NCI-H2196 treated with DMSO at 0.1 percent for 48 hours (cell line): ENCODE results near the gene MEGF9.

ENCODE experiments used
- DNase-seq: peaks from one replicate; lab custom pipeline; 2025; ENCODE audit not compliant: unreplicated experiment; lab: John Stamatoyannopoulos, UW

The MEGF9 gene

DNA sequence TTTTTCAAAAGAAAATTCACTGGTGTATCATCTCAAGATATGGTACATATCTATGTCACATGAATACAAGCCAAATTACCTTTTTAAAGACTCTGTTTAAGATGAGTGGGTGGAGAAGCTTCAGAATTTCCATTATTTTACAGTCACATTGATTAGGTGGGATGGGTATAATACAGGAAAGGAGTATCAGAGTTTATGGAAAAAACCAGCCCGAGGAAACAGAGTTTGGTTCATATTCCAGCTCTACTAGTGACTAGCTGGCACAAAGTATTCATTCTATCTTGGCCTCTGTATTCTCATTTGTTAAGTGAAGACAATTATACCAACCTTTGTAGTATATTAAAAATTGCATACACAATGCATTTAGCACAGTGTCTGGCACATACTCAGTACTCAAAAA is 87.8 kb downstream of the MEGF9 start:
- DNase-seq, result no peak

DNA sequence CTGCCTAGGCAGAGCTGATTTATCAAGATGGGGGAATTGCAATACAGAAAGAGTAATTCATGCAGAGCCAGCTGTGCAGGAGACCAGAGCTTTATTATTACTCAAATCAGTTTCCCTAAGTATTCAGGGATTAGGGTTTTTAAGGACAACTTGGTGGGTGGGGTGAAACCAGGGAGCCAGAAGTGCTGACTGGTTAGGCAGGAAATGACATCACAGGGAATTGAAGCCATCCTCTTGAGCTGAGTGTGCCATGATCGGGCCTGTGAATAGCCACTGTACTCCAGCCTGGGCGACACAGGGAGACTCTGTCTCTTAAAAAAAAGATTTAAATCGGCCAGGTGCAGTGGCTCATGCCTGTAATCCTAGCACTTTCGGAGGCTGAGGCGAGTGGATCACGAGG is 89.0 kb downstream of the MEGF9 start:
- DNase-seq, result no peak

DNA sequence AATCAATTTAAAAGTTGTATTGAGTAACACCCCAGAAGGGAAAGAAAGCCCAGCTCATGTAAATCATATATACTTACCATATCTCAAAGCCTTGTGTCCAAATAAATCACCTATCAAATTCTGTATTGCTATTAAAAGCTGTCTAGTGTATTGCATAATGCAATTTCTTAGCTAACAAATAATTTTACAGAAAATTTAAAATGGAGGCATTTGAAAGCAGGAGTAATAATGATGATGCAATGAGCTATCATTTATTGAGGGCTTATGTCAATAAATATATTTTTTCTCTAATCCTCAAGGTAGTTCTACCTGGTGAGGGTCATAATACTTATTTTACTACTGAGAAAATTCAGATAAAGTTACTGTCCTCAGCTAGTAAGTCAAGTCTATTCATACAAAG is 91.5 kb downstream of the MEGF9 start:
- no peak for DNase-seq

DNA sequence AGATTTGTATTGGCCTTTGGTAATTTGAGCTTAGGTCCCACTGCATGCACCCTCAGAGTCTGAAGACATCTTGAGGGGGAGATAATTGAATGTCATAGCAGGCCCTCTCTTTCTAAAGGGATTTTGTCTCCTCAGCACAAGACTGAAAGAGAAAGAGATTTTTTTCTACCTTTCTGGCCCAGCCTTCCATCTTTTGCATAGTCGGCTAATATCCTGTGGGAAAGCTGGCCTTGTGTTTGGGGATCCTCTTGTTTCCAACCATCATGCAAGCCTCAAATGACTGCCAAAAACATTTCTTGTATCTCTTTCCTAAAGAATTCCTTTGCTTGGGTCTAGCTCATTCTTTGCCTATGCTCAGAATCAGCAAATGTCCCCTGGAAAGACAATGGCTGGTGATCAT is 92.3 kb downstream of the MEGF9 start:
- DNase-seq, result no peak

DNA sequence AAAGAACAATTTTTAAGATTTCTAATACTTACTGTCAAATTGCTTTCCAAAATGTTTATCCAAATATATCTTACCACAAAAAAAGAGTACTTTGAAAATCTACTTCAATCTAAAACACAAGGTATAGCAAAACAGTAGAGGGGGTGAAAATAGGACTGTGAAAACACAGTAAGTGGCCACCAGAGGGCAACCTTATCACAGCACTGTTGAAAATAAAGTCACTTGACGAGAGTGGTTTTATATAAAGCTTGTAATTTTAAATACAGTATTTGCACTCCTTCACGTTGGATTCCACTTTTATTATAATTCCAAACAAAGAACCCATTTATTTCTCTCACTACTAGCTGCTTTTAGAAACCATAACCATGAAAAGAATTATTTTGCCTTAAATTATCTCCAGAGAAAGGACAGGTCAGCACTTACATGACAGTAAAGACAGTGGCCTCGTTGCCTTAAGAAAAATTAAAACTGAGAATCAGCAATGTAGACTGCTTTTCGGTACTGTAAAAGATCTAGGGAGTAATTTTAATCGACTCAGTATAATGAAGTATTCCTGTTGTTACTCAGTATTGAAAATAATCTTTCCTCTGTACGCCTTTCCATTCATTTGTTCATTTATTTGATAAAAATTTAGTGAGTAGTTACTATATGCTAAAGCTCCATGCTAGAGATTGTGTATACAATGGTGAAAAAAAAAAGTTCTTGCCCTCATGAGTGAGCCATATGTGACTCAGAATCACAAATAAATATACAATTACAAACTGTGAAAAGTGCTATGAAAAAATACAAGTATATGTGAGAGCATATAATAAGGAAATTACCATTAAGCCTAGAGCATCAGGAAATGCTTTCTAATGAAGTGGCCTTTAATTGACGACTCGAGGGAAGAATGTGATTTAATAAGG is 94.3 kb downstream of the MEGF9 start:
- DNase-seq, result peak; percentile 33

DNA sequence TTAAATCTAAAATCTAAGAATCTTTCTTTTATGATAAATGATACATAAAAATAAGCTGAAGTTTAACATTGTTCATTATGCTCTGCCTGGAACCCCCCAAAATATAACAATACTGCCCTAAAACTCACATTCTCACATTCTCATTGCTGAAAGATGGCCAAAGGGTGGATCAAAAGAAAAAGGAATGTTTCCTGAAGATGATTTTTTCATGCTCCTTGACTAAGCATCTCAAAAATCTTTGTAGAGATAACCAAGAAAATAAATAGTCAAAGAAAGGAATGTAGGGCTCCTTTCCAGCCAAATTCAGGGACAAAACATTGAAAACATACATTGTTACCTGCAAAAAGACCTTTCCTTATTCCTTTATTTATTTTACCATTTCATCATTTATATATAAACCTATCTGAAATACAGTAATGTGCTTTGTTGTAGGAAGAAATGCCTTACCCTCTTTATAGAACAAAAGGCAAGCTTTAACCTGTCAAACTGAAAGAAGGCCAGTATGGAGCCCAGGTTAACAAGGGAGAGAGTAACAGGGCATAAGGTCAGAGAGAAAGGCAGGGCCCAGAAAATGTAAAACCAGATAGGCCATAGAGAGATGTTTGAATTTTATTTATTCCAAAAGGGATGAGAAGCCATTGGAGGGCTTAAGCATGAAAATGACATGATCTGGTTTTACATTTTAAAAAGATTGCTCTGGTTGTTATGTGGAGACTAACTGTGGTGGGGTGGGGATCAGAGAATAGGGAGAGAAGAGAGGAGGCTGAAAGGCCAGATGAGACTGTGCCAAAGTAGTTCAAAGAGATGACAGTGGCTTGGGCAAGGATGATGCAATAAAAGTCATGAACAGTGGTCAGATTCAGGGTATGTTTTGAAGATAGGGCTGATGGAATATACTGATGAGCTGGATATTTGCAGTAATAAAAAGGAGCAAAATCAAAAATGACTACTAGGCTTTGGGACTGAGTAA is 97.0 kb downstream of the MEGF9 start:
- no peak for DNase-seq

DNA sequence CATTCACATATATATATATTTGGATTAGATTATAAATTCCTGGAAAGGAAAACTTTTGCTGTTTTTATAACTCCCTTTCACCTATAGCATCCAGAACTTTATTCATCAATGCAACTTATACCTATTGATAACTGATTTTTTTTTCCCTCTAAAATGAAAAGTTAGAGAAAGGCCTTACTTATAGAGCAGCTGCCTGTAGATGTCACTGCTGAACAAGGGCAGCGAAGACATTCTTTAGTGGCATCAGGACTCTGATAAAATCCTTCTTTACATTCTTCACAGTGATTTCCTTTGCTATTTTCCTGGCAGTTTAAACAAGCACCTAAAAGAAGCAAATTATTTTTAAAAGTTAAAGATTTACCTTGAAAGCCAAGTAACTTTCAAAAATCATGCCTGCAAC is 102.1 kb downstream of the MEGF9 start:
- no peak for DNase-seq

DNA sequence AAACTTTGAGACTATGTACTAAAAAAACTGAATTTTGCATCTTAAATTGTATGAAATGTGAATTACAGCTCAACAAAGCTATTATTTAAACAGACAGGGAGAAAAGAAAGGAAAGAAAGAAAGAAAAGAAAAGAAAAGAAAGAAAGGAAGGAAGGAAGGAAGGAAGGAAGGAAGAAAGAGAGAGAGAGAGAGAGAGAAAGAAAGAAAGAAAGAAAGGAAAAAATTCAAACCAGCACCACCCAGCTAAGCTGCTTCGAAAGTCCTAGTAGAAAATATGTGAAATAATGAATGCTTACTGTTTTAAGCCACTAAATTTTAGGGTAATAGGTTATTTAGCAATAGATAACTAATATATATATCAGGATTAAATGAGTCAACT is 102.6 kb downstream of the MEGF9 start:
- DNase-seq, result no peak

DNA sequence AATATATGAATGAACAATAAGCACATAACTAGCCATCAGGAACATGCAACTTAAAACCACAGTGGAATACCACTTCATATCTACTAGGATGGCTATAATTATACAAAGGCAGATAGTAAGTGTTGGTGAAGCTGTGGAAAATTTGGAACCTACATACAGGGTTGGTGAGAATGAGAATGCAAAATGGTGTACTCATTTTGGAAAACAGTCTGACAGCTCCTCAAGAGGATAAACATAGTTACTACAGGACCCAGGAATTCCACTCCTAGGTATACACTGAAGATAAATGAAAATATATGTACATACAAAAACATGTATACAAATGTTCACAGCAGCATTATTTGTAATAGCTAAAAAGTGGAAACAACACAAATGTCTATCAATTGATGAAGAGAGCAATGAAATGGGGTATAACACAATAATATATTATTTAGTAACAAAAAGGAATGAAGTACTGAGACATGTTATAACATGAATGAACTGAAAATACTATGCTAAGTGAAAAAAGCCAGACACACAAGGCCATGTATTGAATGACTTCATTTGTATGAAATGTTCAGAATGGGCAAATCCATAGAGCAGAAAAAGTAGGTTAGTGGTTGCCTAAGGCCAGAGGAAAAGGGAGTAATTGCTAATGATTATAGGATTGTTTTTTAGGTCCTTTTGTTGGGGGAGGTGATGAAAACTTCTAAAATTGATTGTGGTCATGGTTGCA is 103.1 kb downstream of the MEGF9 start:
- no peak for DNase-seq

DNA sequence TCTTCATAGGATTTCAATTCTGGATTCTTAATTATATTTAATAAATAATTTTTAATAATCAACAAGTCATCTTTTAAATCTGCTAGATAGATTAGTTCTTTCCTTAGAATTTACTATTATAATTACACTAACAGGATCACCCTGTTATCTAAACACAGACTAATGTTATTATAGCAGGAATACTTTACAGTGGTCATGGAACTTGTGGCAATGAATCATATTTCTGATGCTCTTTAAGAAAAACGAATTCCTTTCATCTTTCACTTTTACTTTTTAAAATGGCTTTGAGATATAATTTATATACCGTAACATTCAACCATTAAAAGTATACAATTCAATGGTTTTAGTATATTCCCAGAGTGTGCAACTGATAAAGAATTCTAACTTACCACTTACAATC is 104.6 kb downstream of the MEGF9 start:
- no peak for DNase-seq

DNA sequence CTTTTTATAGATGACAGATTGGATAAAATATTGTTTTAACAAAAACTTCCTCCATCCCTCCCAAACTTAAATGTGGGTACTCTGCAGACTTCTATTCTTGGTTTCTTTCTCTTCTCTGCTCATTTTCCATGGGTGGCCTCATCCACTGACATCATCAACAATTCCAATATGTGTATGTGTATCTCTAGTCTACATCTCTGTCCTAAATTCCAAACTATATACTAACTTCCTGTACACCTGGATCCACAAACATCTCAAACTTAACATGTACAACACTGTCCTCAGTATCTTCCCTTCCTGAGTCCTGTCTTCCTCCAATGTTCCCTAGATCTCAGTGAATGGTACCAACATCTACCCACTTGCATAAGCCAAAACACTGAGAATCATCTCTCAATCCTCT is 105.8 kb downstream of the MEGF9 start:
- no peak for DNase-seq

DNA sequence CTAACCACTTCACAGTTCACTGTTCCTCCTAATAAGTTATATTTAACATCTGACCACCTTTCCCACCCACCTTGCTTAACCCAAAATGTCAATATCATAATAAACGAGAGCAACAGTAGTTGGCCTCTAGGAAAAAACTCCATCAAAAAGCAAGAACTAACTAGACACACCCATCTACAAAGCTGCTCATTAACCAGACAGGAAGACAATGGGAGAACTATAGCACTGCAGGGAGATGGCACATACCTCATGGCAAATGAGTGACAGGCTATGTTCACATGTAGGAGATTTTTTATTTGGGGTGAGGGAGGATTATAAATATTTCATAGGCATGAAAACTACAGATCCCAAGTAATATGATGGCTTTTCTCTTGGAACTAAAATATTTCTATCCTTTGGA is 110.7 kb downstream of the MEGF9 start:
- DNase-seq, result no peak

DNA sequence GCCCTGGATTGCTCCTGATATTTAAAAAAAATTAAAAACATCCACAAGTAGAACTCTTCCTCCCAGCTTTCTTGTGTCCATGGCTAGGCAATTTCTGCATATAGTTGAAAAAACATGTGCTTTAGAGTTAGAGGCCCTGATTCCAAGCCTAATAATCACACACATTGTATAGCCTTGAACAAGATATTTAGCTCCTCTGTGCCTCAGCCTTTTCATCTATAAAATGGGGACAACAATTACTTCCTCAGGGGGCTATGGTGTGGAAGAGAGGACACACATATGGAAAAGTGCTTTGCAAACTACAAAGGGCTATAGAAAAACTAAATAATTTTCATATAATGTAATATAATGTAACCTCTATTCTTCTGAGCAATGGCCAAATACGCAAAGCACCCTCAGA is 111.3 kb downstream of the MEGF9 start:
- no peak for DNase-seq

DNA sequence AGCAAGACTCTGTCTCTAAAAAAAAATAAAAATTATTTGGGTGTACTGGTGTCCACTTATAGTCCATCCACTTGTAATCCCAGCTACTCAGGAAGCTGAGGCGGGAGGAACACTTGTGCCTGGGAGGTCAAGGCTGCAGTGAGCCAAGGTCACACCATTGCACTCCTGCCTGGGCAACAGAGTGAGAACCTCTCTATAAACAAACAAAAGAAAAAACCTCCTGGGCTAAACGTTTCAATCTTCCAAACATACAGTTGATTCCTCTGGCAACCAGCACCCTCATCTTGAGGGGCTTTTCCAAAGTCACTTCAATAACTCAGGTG is 120.4 kb downstream of the MEGF9 start:
- DNase-seq, result no peak

DNA sequence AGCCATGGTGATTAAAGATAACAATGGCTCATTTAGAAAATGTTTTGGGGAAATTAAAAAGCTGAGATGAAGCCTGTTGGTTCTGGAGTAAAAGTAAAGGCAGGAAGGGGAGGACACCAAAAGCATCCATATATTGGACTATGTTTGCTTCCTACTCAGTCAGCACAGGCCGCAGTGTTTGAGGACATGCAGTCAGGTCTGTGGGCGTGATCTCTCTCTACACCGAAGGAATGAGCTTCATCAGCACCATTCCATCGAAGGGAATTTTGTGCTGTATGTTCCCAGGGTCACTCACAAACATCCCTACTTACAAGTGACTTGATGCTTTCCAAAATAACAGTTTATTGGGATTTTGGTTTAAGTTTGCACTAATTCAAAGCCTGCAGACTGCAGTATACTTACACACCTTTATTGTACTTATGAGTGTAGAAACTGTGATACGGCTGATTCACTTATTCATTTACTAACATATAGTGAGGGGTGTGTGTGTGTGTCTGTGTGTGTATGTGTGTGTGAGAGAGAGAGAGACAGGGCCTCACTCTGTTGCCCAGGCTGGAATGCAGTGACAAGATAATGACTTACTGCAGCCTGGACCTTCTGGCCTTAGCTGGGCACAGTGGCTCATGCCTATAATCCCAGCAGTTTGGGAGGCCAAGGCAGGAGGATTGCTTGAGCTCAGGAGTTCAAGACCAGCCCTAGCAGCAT is 120.9 kb downstream of the MEGF9 start:
- DNase-seq, result no peak

DNA sequence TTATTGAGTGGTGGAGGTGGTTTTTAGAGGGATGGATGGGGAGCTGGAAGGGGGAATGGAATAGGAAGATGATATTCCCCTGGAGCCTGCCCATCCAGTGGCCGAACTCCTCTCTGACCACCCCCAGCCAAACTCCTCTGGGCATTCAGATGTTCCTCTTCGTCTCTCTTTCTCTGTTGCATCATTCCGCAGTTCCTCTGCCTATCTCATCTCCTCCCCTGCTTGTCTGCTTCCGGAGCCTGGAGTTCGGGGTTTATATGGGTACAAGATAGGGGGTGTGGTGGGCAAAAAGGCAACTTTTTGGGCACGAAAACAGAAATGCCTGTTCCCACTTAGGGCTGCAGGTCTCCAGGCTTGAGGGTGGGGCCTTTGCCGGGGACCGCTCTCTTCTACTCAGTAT is 122.1 kb downstream of the MEGF9 start:
- DNase-seq, result no peak

DNA sequence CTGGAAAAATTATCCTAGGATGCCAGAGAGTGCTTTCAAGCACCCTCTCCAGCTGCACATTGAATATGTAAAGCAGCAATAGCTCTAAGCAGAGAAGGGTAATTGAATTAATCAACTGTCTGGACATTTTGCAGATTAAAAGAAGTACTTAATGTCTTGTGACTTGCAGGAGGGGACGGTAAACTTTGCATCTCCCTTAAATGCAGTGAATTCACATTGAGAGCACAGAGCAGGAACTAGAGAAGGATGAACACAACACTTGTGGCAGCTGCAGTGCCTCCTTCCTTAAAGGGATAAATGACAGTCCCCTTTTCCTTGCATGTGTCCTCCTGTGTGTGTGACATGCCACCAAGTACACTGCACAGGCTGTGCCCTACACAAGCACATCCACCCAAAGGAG is 126.9 kb downstream of the MEGF9 start:
- DNase-seq, result no peak

DNA sequence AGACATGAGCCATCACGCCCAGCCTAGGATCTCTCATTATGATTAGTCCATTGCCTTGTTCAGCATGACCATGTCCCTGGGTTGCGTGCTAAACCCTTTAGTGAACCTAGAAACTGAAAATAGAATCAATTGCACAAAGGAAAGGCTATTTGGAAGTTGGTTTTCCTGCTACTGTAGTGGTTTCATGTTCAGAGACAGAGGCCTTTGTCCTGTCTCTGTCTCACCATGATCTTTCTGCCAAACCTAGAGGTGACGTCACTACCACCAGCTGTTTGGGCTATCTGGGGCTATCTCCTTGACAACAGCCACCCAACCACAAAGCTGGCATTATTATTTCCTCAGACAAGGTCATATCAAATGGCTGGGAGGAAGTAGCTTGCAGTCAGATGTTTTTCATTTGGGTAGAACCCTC is 130.3 kb downstream of the MEGF9 start:
- DNase-seq, result peak; percentile 97

DNA sequence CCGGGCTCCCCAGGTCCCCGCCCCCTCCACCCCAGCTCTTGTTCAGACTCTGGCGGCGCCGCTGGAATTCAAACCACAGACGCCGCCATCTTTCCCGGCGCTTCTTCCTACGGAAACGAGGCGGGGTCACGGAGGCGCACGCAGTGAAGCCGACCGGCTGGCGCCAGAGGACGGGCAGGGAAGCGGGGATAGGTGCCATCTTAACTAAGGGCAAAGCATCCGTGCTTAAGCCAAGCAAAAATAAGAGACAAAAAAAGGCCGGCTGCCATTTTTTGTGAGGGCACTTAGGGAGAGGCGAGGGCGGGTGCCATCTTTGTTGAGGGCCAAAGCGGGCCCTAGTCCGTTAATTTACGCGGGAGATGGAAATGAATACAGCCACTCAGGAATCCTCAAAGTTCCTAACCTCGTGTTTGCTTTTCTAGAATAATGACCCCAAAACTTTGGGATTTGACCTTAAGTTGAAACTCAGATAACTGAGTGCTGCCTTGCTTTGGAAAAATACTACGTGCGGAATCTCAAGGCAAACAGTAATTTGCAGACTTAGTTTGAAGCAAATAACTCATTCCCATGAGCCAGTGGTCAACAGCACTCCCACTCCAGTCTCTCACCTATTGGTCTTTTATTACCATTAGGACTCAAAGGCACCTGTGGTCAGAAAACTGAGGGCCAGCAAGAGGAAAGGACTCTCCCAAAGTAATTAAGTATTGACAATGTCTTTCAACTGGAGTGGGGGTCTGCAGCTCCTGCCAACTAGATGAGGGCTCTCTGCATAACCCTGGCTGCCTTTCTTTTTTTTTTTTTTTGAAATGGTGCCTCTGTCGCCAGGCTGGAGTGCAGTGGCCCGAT is 134.0 kb downstream of the MEGF9 start, which contains the start of gene CDK5RAP2:
TSS of gene CDK5RAP2 (minus strand) at position 117 of the 846 bp plus-strand sequence. CDS start 189 bp downstream, outside the sequence.
- peak; percentile 97 for DNase-seq
